Endothelial cell of hepatic sinusoid (primary cell): ENCODE data around the gene NEURL1.
"Not testable (repeated sequence)": the region's sequence is repeated elsewhere in the genome, so short reads cannot be mapped to it uniquely, and the experiment has no call there.

ENCODE experiments used
- in situ Hi-C: cut with HindIII; loops from 2 replicates; pipeline ENCODE4 v1.10.0; 2017; ENCODE audit warnings: low sequenced_read_pairs

The NEURL1 gene

GRCh38 chr10:103512591-103513379, 19.3 kb downstream of the NEURL1 start:
- in situ Hi-C loops: no loop called here

- in situ Hi-C loops: no loop called here
Measured at GRCh38 chr10:103513380-103514060, 20.0 kb downstream of the NEURL1 start.

GRCh38 chr10:103514244-103514643, 20.7 kb downstream of the NEURL1 start:
- in situ Hi-C loops: no loop called here

- in situ Hi-C loops: no loop called here
Measured at GRCh38 chr10:103517234-103518085, 24.0 kb downstream of the NEURL1 start.

GRCh38 chr10:103519798-103520197, 26.3 kb downstream of the NEURL1 start:
- in situ Hi-C loops: no loop called here

- in situ Hi-C loops: not testable (repeated sequence)
Measured at GRCh38 chr10:103522006-103522405, 28.5 kb downstream of the NEURL1 start.

- in situ Hi-C loops: no loop called here
Measured at GRCh38 chr10:103523683-103524082, 30.2 kb downstream of the NEURL1 start.

GRCh38 chr10:103525901-103526300, 32.4 kb downstream of the NEURL1 start:
- in situ Hi-C loops: loop anchor here (5.0 kb wide), 1 partner anchor 51 kb away; no protein-coding TSS in a partner anchor

- in situ Hi-C loops: loop anchor here (5.0 kb wide), 1 partner anchor 50 kb away; no protein-coding TSS in a partner anchor
Measured at GRCh38 chr10:103527476-103527875, 34.0 kb downstream of the NEURL1 start.

- in situ Hi-C loops: loop anchor here (5.0 kb wide), 1 partner anchor 49 kb away; no protein-coding TSS in a partner anchor
Measured at GRCh38 chr10:103528549-103528948, 35.0 kb downstream of the NEURL1 start.

GRCh38 chr10:103529539-103529938, 36.0 kb downstream of the NEURL1 start:
- in situ Hi-C loops: loop anchor here (5.0 kb wide), 1 partner anchor 48 kb away; no protein-coding TSS in a partner anchor

GRCh38 chr10:103533827-103534226, 40.3 kb downstream of the NEURL1 start:
- in situ Hi-C loops: no loop called here

- in situ Hi-C loops: no loop called here
Measured at GRCh38 chr10:103534621-103535498, 41.4 kb downstream of the NEURL1 start.

- in situ Hi-C loops: no loop called here
Measured at GRCh38 chr10:103535595-103535994, 42.1 kb downstream of the NEURL1 start.

GRCh38 chr10:103539751-103540150, 46.2 kb downstream of the NEURL1 start:
- in situ Hi-C loops: no loop called here

- in situ Hi-C loops: no loop called here
Measured at GRCh38 chr10:103540722-103541121, 47.2 kb downstream of the NEURL1 start.

- in situ Hi-C loops: no loop called here
Measured at GRCh38 chr10:103541616-103542015, 48.1 kb downstream of the NEURL1 start.

- in situ Hi-C loops: no loop called here
Measured at GRCh38 chr10:103542764-103543616, 49.5 kb downstream of the NEURL1 start.
